Endothelial cell of hepatic sinusoid (primary cell): Measurements from ENCODE around the gene TPD52L1.

ENCODE experiments used
- in situ Hi-C: cut with HindIII; loops from 2 replicates; pipeline ENCODE4 v1.10.0; 2017; ENCODE audit warnings: low sequenced_read_pairs

The TPD52L1 gene

GRCh38 chr6:125205931-125206330, 52.4 kb downstream of the TPD52L1 start:
- in situ Hi-C loops: loop anchor here (5.0 kb wide), 1 partner anchor 86 kb away; no protein-coding TSS in a partner anchor

GRCh38 chr6:125206389-125206788, 52.8 kb downstream of the TPD52L1 start:
- in situ Hi-C loops: loop anchor here (5.0 kb wide), 1 partner anchor 86 kb away; no protein-coding TSS in a partner anchor

- in situ Hi-C loops: loop anchor here (5.0 kb wide), 1 partner anchor 84 kb away; no protein-coding TSS in a partner anchor
Measured at GRCh38 chr6:125207956-125208355, 54.4 kb downstream of the TPD52L1 start.

- in situ Hi-C loops: loop anchor here (5.0 kb wide), 1 partner anchor 84 kb away; no protein-coding TSS in a partner anchor
Measured at GRCh38 chr6:125208625-125209249, 55.2 kb downstream of the TPD52L1 start.

- in situ Hi-C loops: no loop called here
Measured at GRCh38 chr6:125210667-125211066, 57.1 kb downstream of the TPD52L1 start.

- in situ Hi-C loops: no loop called here
Measured at GRCh38 chr6:125211352-125211751, 57.8 kb downstream of the TPD52L1 start.

GRCh38 chr6:125212377-125212776, 58.8 kb downstream of the TPD52L1 start:
- in situ Hi-C loops: no loop called here

GRCh38 chr6:125213939-125214338, 60.4 kb downstream of the TPD52L1 start:
- in situ Hi-C loops: no loop called here

- in situ Hi-C loops: no loop called here
Measured at GRCh38 chr6:125215252-125215819, 61.8 kb downstream of the TPD52L1 start.

GRCh38 chr6:125216015-125216414, 62.4 kb downstream of the TPD52L1 start:
- in situ Hi-C loops: no loop called here

- in situ Hi-C loops: no loop called here
Measured at GRCh38 chr6:125217369-125217768, 63.8 kb downstream of the TPD52L1 start.

- in situ Hi-C loops: no loop called here
Measured at GRCh38 chr6:125217992-125218391, 64.4 kb downstream of the TPD52L1 start.

GRCh38 chr6:125219361-125219895, 65.9 kb downstream of the TPD52L1 start:
- in situ Hi-C loops: no loop called here

- in situ Hi-C loops: no loop called here
Measured at GRCh38 chr6:125220712-125221111, 67.1 kb downstream of the TPD52L1 start.

- in situ Hi-C loops: no loop called here
Measured at GRCh38 chr6:125222531-125223455, 69.2 kb downstream of the TPD52L1 start.

- in situ Hi-C loops: no loop called here
Measured at GRCh38 chr6:125224231-125224861, 70.8 kb downstream of the TPD52L1 start.

GRCh38 chr6:125227244-125227643, 73.7 kb downstream of the TPD52L1 start:
- in situ Hi-C loops: no loop called here

- in situ Hi-C loops: no loop called here
Measured at GRCh38 chr6:125228981-125229479, 75.5 kb downstream of the TPD52L1 start.

GRCh38 chr6:125230674-125231073, 77.1 kb downstream of the TPD52L1 start:
- in situ Hi-C loops: loop anchor here (5.0 kb wide), 1 partner anchor 33 kb away; no protein-coding TSS in a partner anchor

- in situ Hi-C loops: loop anchor here (5.0 kb wide), 1 partner anchor 34 kb away; no protein-coding TSS in a partner anchor
Measured at GRCh38 chr6:125231133-125231532, 77.6 kb downstream of the TPD52L1 start.
